Thyroid gland (tissue), 4 donors: ENCODE results near the gene INSC. TPM values are rescaled to one million over a fixed set of nuclear protein-coding genes. Genes with fewer than 3 reads are reported as not detected.

Experiments used
- DNase-seq, 2 donors: peaks; one replicate each; pipeline ENCODE4 v3.0.0-alpha.2; 2019
- H3K27ac ChIP-seq, 3 donors: fragments of 200-600 bp; sonication (generic); 1 replicate in 2 of 3; 2 replicates in 1 of 3; pipeline ENCODE4 v1.5.1; 2016 to 2019; ENCODE audit warnings: mild to moderate bottlenecking in 1 of 3, moderate library complexity in 1 of 3
- H3K27me3 ChIP-seq: fragments of 200-600 bp; sonication (generic); one replicate; pipeline ENCODE4 v1.5.1; 2019
- H3K36me3 ChIP-seq, 2 donors: fragments of 200-600 bp; sonication (generic); one replicate each; pipeline ENCODE4 v1.5.1; 2016 to 2019
- H3K4me1 ChIP-seq, 2 donors: fragments of 200-600 bp; sonication (generic); one replicate each; pipeline ENCODE4 v1.5.1; 2017 to 2019
- H3K4me3 ChIP-seq, 3 donors: fragments of 200-600 bp; sonication (generic); replicated peaks in 1 of 3; 1 replicate in 2 of 3; 2 replicates in 1 of 3; pipeline ENCODE4 v1.5.1; 2016; ENCODE audit warnings: mild to moderate bottlenecking in 1 of 3
- H3K9me3 ChIP-seq: fragments of 200-600 bp; sonication (generic); one replicate; pipeline ENCODE4 v1.5.1; 2017
- CTCF ChIP-seq, 6 experiments: fragments of 200-600 bp in 3 of 6; fragments of 450-650 bp in 3 of 6; sonication (generic) in 3 of 6; IDR thresholded peaks; one replicate each; pipeline ENCODE4 v1.5.1; 2016 to 2019; ENCODE audit warnings: antibody characterized with exemption in 6 of 6, mild to moderate bottlenecking in 2 of 6, inconsistent platforms in 1 of 6, moderate library complexity in 1 of 6
- POLR2A ChIP-seq, 2 donors: fragments of 450-650 bp; IDR thresholded peaks; one replicate each; pipeline ENCODE4 v1.6.1; 2017; ENCODE audit warnings: antibody characterized with exemption in 2 of 2, mild to moderate bottlenecking in 2 of 2, moderate library complexity in 1 of 2
- WGBS, 2 donors: methylation state at CpG; one replicate each; pipeline ENCODE4 v1.1.5; 2017; 5-methylcytosine and 5-hydroxymethylcytosine counted together
- intact Hi-C: fragments of 100-400 bp; cut with DNase I; formaldehyde crosslinking; loops from one replicate; pipeline ENCODE4 v1.15.1; 2023
- total RNA-seq, 4 donors: library from RNA; depleted of rRNA; stranded (reverse); fragments of >200 nt; gene quantifications; one replicate each; pipeline ENCODE4 v1.2.3, GENCODE V29; 2016

Gene INSC
- total RNA-seq, 4 donors from 2014 or later = 0.38 to 1.2 (median 0.54) TPM; not detected in 1

- intact Hi-C loops = no loop called here
Observed at GRCh38 chr11:15248749-15249148, 134.0 kb downstream of the INSC start.

GRCh38 chr11:15258433-15259165, 143.9 kb downstream of the INSC start:
- H3K27me3 ChIP-seq = no peaks in the 10 kb centered on the region
- intact Hi-C loops = no loop called here
- H3K27ac ChIP-seq = no peak overlapping the region
- H3K9me3 ChIP-seq = no peaks in the 10 kb centered on the region
- H3K4me3 ChIP-seq = no peak overlapping the region
- no peaks in the 10 kb centered on the region for H3K36me3 ChIP-seq
- 50 to 54% methylated on average over 3 of the region's 3 CpGs for WGBS, 2 donors
- DNase-seq = no peak
- H3K4me1 ChIP-seq = no peaks in the 10 kb centered on the region
- TF ChIP-seq CTCF (IDR thresholded peaks at IDR 0.05) (peak in 1 of 6 experiments; percentile 6), POLR2A (IDR thresholded peaks at IDR 0.05) (no peak)

More at GRCh38 chr11:15248749-15249148, 134.0 kb downstream of the INSC start:
- Histone ChIP-seq H3K27ac (no peak overlapping the region), H3K27me3 (no peaks in the 10 kb centered on the region), H3K9me3 (no peaks in the 10 kb centered on the region), H3K4me1 (no peaks in the 10 kb centered on the region), H3K36me3 (no peaks in the 10 kb centered on the region), H3K4me3 (no peak overlapping the region)
- WGBS, 2 donors = 92 to 94% methylated on average over 3 of the region's 3 CpGs
- no peak for TF ChIP-seq POLR2A (IDR thresholded peaks at IDR 0.05)
- no peak for TF ChIP-seq CTCF (IDR thresholded peaks at IDR 0.05)
- DNase-seq = no peak

GRCh38 chr11:15266999-15267398, 152.3 kb downstream of the INSC start:
- no peak overlapping the region for H3K4me3 ChIP-seq
- H3K9me3 ChIP-seq = no peaks in the 10 kb centered on the region
- no peaks in the 10 kb centered on the region for H3K27me3 ChIP-seq
- no peak for TF ChIP-seq POLR2A (IDR thresholded peaks at IDR 0.05)
- TF ChIP-seq CTCF (IDR thresholded peaks at IDR 0.05) = no peak
- no peaks in the 10 kb centered on the region for H3K36me3 ChIP-seq
- intact Hi-C loops = no loop called here
- DNase-seq = no peak
- WGBS, 2 donors = 82 to 96% methylated on average over 1 of the region's 1 CpG
- H3K4me1 ChIP-seq = no peaks in the 10 kb centered on the region
- H3K27ac ChIP-seq = no peak overlapping the region

- Histone ChIP-seq H3K4me3 (no peak overlapping the region), H3K9me3 (no peaks in the 10 kb centered on the region), H3K4me1 (no peaks in the 10 kb centered on the region), H3K36me3 (no peaks in the 10 kb centered on the region), H3K27me3 (no peaks in the 10 kb centered on the region), H3K27ac (no peak overlapping the region)
- no peak for TF ChIP-seq CTCF (IDR thresholded peaks at IDR 0.05)
- no peak for TF ChIP-seq POLR2A (IDR thresholded peaks at IDR 0.05)
- intact Hi-C loops = no loop called here
- no peak for DNase-seq
Observed at GRCh38 chr11:15268598-15268997, 153.9 kb downstream of the INSC start.

- H3K4me3 ChIP-seq = no peak overlapping the region
- no peak for DNase-seq
- H3K36me3 ChIP-seq = no peaks in the 10 kb centered on the region
- H3K9me3 ChIP-seq = no peaks in the 10 kb centered on the region
- no peaks in the 10 kb centered on the region for H3K4me1 ChIP-seq
- TF ChIP-seq CTCF (IDR thresholded peaks at IDR 0.05) = no peak
- no peak for TF ChIP-seq POLR2A (IDR thresholded peaks at IDR 0.05)
- no peak overlapping the region for H3K27ac ChIP-seq
- 67 to 69% methylated on average over 2 of the region's 2 CpGs for WGBS, 2 donors
- no peaks in the 10 kb centered on the region for H3K27me3 ChIP-seq
- intact Hi-C loops = no loop called here
Observed at GRCh38 chr11:15275141-15275540, 160.4 kb downstream of the INSC start.
